Calu3 (cell line): ENCODE data around the gene AIG1. TPM values are rescaled to one million over a fixed set of nuclear protein-coding genes. Genes with fewer than 3 reads are reported as not detected.

ENCODE experiments used
- BruUV-seq: library from RNA; stranded (reverse); fragments of 400-500 nt; replicated peaks from 2 replicates; lab custom pipeline; 2021; lab: Mats Ljungman, UMichigan
- CTCF ChIA-PET: fragments of 300-600 bp; sonication (Branson Sonifier 250); formaldehyde crosslinking; loops from one replicate; lab custom pipeline; 2022; ENCODE audit warnings: antibody characterized with exemption; lab: Charles Lee
- DNase-seq: peaks from one replicate; pipeline ENCODE4 v3.0.0; 2022
- H3K27ac Mint-ChIP-seq: one replicate; pipeline ENCODE4 v1.8.0; 2022; ENCODE audit warnings: mixed read lengths; ENCODE audit not compliant: unreplicated experiment
- H3K27me3 Mint-ChIP-seq: one replicate; pipeline ENCODE4 v1.8.0; 2022; ENCODE audit warnings: mixed read lengths; ENCODE audit not compliant: unreplicated experiment
- H3K36me3 Mint-ChIP-seq: one replicate; pipeline ENCODE4 v1.8.0; 2022; ENCODE audit warnings: mild to moderate bottlenecking, moderate library complexity, mixed read lengths; ENCODE audit not compliant: insufficient read depth, unreplicated experiment
- H3K4me1 Mint-ChIP-seq: one replicate; pipeline ENCODE4 v1.8.0; 2022; ENCODE audit warnings: mild to moderate bottlenecking, low read depth, mixed read lengths; ENCODE audit not compliant: unreplicated experiment
- H3K4me3 Mint-ChIP-seq: one replicate; pipeline ENCODE4 v1.8.0; 2022; ENCODE audit warnings: mild to moderate bottlenecking, low read depth, moderate library complexity, mixed read lengths; ENCODE audit not compliant: unreplicated experiment
- H3K9me3 Mint-ChIP-seq: one replicate; pipeline ENCODE4 v1.8.0; 2022; ENCODE audit warnings: low read depth, mixed read lengths; ENCODE audit not compliant: unreplicated experiment
- intact Hi-C: fragments of 100-400 bp; cut with micrococcal nuclease; formaldehyde crosslinking; loops from one replicate; pipeline ENCODE4 v1.10.0; 2022; ENCODE audit not compliant: unreplicated experiment
- total RNA-seq: library from RNA; stranded (reverse); gene quantifications from 2 replicates; pipeline ENCODE4 v1.2.3, GENCODE V29; 2022
- TF ChIP-seq, protein P1 (sequence below): fragments of 200-600 bp; IDR thresholded peaks from one replicate; pipeline ENCODE4 v1.8.0; 2022; ENCODE audit warnings: antibody characterized with exemption; ENCODE audit not compliant: unreplicated experiment

The AIG1 gene
- total RNA-seq, 1 experiment from 2014 or later, result 57.2 TPM

DNA sequence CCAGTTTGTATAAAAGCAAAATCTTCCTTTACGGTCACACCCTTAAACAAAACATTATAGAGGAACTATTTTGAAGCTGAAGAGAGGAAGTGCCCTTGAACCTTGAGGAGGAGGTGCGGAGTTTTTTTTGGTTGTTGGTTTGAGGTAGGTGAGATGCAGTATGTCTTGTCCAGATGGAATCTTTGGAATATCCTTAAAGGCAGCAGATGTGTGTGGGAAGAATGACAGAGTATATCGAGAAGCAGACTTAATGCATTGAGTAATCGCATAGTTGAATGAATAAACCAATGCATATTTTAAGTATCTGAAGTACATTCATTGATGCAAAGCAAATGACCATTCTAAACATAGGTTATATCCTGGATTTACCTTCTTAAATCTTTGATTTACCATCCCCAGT is 49.9 kb downstream of the AIG1 start:
- TF ChIP-seq, protein P1, sequence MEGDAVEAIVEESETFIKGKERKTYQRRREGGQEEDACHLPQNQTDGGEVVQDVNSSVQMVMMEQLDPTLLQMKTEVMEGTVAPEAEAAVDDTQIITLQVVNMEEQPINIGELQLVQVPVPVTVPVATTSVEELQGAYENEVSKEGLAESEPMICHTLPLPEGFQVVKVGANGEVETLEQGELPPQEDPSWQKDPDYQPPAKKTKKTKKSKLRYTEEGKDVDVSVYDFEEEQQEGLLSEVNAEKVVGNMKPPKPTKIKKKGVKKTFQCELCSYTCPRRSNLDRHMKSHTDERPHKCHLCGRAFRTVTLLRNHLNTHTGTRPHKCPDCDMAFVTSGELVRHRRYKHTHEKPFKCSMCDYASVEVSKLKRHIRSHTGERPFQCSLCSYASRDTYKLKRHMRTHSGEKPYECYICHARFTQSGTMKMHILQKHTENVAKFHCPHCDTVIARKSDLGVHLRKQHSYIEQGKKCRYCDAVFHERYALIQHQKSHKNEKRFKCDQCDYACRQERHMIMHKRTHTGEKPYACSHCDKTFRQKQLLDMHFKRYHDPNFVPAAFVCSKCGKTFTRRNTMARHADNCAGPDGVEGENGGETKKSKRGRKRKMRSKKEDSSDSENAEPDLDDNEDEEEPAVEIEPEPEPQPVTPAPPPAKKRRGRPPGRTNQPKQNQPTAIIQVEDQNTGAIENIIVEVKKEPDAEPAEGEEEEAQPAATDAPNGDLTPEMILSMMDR, result no peak
- intact Hi-C loops, result no loop called here
- H3K27me3 Mint-ChIP-seq, result no peaks in the 10 kb centered on the region
- no peaks in the 10 kb centered on the region for H3K9me3 Mint-ChIP-seq
- H3K27ac Mint-ChIP-seq, result no peak overlapping the region
- no peaks in the 10 kb centered on the region for H3K4me1 Mint-ChIP-seq
- H3K4me3 Mint-ChIP-seq, result no peak overlapping the region
- no peak for DNase-seq
- no peaks in the 10 kb centered on the region for H3K36me3 Mint-ChIP-seq
- CTCF ChIA-PET, result interaction anchor here (0.6 kb wide), 1 partner anchor 1487 kb away, joined by 3 read pairs; no protein-coding TSS in a partner anchor
- no TSS peak for BruUV-seq

- no peak for DNase-seq
- TF ChIP-seq, protein P1, result no peak
- CTCF ChIA-PET, result no interaction called here
- BruUV-seq, result no TSS peak
- Mint-ChIP-seq H3K4me3 (no peak overlapping the region), H3K27me3 (no peaks in the 10 kb centered on the region), H3K4me1 (no peaks in the 10 kb centered on the region), H3K36me3 (no peaks in the 10 kb centered on the region), H3K9me3 (no peaks in the 10 kb centered on the region), H3K27ac (no peak overlapping the region)
- intact Hi-C loops, result no loop called here
These were observed 50.3 kb downstream of the AIG1 start for GRCh38 chr6:143110996-143111395.

DNA sequence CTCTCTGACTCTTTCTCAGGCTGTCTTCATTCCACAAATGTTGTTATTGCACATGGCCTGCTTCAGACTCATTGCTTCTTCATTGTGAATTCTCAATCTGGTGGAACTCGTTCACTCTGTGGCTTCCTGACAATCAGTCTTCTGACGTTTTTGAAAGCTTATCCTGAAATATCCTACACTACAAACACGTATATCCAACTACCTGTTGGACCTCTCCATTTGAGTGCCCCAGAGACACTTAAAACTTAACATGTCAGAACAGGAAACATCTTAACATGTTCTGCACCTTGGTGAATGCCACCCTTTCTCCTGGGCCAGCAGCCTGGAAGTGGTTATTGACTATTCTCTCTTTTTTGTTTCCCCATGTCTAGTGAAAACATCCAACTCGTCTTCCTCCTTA is 50.8 kb downstream of the AIG1 start:
- TF ChIP-seq, protein P1, result no peak
- CTCF ChIA-PET, result no interaction called here
- no TSS peak for BruUV-seq
- H3K4me3 Mint-ChIP-seq, result no peak overlapping the region
- intact Hi-C loops, result no loop called here
- no peaks in the 10 kb centered on the region for H3K36me3 Mint-ChIP-seq
- no peaks in the 10 kb centered on the region for H3K27me3 Mint-ChIP-seq
- no peaks in the 10 kb centered on the region for H3K9me3 Mint-ChIP-seq
- no peak for DNase-seq
- no peak overlapping the region for H3K27ac Mint-ChIP-seq
- no peaks in the 10 kb centered on the region for H3K4me1 Mint-ChIP-seq

GRCh38 chr6:143112084-143112768 is 51.5 kb downstream of the AIG1 start:
- H3K4me1 Mint-ChIP-seq, result no peaks in the 10 kb centered on the region
- BruUV-seq, result no TSS peak
- no peaks in the 10 kb centered on the region for H3K9me3 Mint-ChIP-seq
- TF ChIP-seq, protein P1, result no peak
- no peak overlapping the region for H3K27ac Mint-ChIP-seq
- no peaks in the 10 kb centered on the region for H3K36me3 Mint-ChIP-seq
- CTCF ChIA-PET, result no interaction called here
- intact Hi-C loops, result no loop called here
- no peaks in the 10 kb centered on the region for H3K27me3 Mint-ChIP-seq
- no peak for DNase-seq
- no peak overlapping the region for H3K4me3 Mint-ChIP-seq
